SK-N-SH (cell line): ENCODE data around the gene LRP1-AS.

ENCODE experiments used
- CHD2 ChIP-seq: fragments of 150-350 bp; IDR thresholded peaks from 2 replicates; pipeline ENCODE4 v1.6.1; 2018; ENCODE audit warnings: low read length; ENCODE audit not compliant: partially characterized antibody
- CTCF ChIP-seq: fragments of 200-600 bp; sonication (generic); IDR thresholded peaks from 2 replicates; pipeline ENCODE4 v1.6.1; 2017; ENCODE audit warnings: antibody characterized with exemption, mild to moderate bottlenecking, moderate library complexity
- FOXM1 ChIP-seq: IDR thresholded peaks from 2 replicates; pipeline ENCODE4 v1.4.0; 2012; ENCODE audit warnings: low read depth, mild to moderate bottlenecking
- GABPA ChIP-seq: IDR thresholded peaks from 2 replicates; pipeline ENCODE4 v1.4.0; 2012; ENCODE audit warnings: low read depth, mild to moderate bottlenecking
- JUND ChIP-seq: IDR thresholded peaks from 2 replicates; pipeline ENCODE4 v1.4.0; 2012
- MAX ChIP-seq: IDR thresholded peaks from 2 replicates; pipeline ENCODE4 v1.4.0; 2012; ENCODE audit warnings: low read depth
- POLR2AphosphoS5 ChIP-seq: IDR thresholded peaks from 2 replicates; pipeline ENCODE4 v1.6.1; 2012; ENCODE audit warnings: low read depth, low read length
- REST ChIP-seq: IDR thresholded peaks from 2 replicates; pipeline ENCODE4 v1.6.1; 2012; ENCODE audit warnings: mild to moderate bottlenecking, low read depth, low read length, moderate library complexity
- USF1 ChIP-seq: IDR thresholded peaks from 2 replicates; pipeline ENCODE4 v1.4.0; 2012; ENCODE audit warnings: low read depth, borderline replicate concordance
- USF2 ChIP-seq: fragments of 150-350 bp; IDR thresholded peaks from 2 replicates; pipeline ENCODE4 v1.6.1; 2017; ENCODE audit warnings: antibody characterized with exemption, low read length, low read depth, borderline replicate concordance
- YY1 ChIP-seq: IDR thresholded peaks from 2 replicates; pipeline ENCODE4 v1.4.0; 2012; ENCODE audit warnings: low read depth, mild to moderate bottlenecking
- ZBTB33 ChIP-seq: IDR thresholded peaks from 2 replicates; pipeline ENCODE4 v1.4.0; 2012; ENCODE audit warnings: low read depth, borderline replicate concordance

- TF ChIP-seq MAX (no peak), CHD2 (no peak), JUND (no peak), CTCF (no peak), USF1 (no peak), GABPA (no peak), REST (no peak), YY1 (no peak), ZBTB33 (no peak), USF2 (no peak), POLR2AphosphoS5 (no peak), FOXM1 (no peak)
Observed at GRCh38 chr12:57097554-57097835, 49.9 kb downstream of the LRP1-AS start.
